Measurements from ENCODE around the gene AANAT. TPM values are rescaled to one million over a fixed set of nuclear protein-coding genes. Genes with fewer than 3 reads are reported as not detected.
A peak's percentile ranks its signal among the peaks of the same experiment; 100 is the strongest.

The AANAT gene
- total RNA-seq, 1 donor from 2014 or later = not detected

GRCh38 chr17:76485569-76485968 is 18.2 kb downstream of the AANAT start:
- DNase-seq (ENCODE audit: extremely low read depth, low read depth, low spot score) = no peak

DNA sequence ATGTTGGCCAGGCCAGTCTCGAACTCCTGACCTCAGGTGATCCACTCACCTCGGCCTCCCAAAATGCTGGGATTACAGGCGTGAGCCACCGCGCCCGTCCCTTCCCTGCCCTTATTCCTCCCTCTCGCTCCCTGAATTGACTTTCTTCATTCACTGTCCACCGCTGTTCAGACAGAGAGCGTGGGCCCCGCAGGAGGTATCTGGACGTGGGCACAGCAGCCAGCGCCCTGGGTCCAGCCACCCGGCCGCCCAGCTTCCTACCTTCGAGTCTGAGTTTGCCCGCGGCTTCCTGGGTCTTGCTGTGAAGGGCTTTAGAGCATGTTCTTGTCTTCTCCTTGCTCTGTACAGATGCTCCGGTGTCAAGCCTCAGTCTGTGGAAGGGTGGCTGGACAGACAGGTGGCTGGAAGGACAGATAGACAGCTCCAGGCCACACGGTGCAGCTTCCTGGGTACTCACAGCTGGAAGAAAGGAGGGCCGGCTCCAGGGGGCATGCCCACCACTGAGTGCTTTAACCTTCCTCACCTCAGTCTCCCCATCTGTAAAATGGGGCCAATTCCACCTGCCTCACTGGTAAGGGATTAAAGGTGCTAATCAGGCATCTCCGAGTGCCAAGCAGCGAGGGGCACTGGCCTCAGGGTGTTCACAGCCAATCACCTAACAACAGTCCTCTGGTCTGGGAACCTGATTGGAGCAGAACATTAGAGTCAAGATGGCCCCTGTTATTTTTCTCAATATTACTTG is 20.2 kb downstream of the AANAT start:
- DNase-seq (ENCODE audit: extremely low read depth, low read depth, low spot score) = no peak

- DNase-seq (ENCODE audit: extremely low read depth, low read depth, low spot score) = no peak
Measured at GRCh38 chr17:76490112-76490710, 22.8 kb downstream of the AANAT start.

GRCh38 chr17:76491271-76492122 is 24.1 kb downstream of the AANAT start:
- DNase-seq (ENCODE audit: extremely low read depth, low read depth, low spot score) = no peak

GRCh38 chr17:76492123-76492988 is 25.0 kb downstream of the AANAT start:
- no peak for DNase-seq (ENCODE audit: extremely low read depth, low read depth, low spot score)

DNA sequence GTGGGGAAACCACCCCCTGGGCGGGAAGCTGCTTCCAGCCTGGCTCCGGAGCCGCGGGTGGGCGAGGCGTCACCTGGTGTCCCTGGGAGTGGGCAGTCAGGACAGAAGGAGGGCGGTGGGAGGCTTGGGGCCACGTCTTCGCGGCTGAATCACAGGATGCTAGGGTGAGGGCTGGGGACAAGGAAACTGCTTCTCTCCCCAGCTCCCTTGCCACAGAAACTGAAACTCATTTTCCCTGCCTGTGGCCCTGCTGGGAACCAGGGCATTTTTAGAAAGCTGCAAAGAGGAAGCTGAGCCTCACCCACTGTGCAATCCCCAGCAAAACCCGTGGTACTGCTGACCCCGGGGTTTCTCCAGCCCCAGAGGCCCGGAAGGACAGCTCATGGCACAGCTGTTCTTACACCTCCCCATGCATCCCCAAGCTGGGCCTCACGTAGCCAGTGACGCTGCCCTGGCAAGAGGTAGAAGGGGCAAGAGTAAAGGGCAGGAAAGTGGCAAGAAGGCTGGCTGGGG is 25.6 kb downstream of the AANAT start:
- DNase-seq (ENCODE audit: extremely low read depth, low read depth, low spot score) = no peak

DNA sequence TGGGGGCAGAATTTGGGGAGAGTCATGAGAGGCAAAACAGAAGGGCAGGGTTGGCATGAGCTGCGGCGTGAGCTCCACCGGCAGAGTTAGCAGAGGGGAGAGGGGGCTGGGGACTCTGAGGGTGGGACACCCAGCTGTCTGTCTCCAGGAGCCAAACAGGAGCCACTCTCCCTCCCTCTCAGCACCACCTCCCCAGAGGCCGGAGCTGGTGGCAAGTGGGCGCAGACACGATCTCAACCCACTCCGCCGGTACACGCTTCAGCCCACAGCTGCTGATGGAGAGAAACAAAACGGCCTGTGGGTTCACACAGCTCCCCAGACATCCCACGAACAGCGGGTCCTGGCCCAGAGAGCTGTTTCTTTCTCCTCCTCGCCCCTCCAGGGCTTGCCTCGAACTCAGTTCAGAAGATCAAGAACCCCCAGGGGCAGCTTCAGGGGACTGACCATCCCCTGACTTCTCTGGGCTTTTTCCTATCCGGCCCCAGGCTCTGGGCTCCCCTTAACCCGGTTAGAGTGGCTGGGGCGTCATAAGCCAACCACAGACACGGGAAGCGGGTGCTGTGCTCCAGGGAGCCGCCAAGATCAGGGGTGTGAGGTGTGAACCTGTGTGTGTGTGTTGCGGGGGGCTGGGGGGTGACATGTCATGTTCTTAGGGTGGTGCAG is 26.2 kb downstream of the AANAT start:
- DNase-seq (ENCODE audit: extremely low read depth, low read depth, low spot score) = no peak

GRCh38 chr17:76495663-76496400 is 28.4 kb downstream of the AANAT start:
- DNase-seq (ENCODE audit: extremely low read depth, low read depth, low spot score) = no peak

GRCh38 chr17:76496464-76496863 is 29.1 kb downstream of the AANAT start:
- no peak for DNase-seq (ENCODE audit: extremely low read depth, low read depth, low spot score)

- DNase-seq (ENCODE audit: extremely low read depth, low read depth, low spot score) = no peak
Measured at GRCh38 chr17:76497699-76497978, 30.2 kb downstream of the AANAT start.

DNA sequence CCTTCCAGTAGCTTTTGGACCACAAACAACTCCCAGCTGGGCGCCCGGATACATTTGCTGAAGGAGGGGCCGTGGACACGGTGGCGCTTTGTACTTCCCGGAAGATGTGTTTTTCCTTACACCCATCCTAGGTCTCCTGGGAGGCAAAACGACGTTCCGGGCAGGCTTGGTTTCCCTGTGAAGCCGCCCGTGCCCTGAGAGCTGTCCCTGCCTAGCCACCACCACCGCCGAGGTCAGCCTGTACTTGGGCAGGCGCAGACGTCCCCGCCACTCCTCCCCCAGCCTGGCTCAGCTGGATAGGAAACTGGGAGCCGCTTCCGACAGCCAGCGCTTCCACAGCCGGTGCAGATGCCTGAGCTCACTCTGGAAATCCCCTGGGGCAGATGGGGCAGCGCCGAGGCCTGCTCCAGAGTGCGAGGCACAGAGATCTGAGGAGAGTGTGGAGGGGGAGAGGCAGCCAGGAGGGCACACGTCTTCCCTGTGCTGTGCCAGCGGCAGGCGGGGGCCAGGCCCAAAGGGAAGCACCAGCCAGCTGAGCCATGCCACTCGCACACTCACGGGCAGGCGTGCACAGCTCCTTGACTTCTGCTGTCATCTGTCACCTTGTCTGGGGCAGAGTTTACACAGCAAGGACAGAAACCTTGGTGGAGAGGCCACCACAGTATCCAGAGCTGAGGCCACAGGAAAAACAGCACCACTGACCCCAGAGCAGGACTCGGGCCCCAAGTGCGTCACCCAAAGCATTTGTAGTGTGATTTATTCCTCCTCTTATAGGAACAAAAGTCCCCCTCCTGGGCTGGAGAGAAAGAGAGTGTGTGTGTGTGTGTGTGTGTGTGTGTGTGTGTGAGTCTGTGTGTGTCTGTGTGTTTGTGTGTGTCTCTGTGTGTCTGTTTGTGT is 30.8 kb downstream of the AANAT start:
- peak; percentile 37 for DNase-seq (ENCODE audit: extremely low read depth, low read depth, low spot score)

DNA sequence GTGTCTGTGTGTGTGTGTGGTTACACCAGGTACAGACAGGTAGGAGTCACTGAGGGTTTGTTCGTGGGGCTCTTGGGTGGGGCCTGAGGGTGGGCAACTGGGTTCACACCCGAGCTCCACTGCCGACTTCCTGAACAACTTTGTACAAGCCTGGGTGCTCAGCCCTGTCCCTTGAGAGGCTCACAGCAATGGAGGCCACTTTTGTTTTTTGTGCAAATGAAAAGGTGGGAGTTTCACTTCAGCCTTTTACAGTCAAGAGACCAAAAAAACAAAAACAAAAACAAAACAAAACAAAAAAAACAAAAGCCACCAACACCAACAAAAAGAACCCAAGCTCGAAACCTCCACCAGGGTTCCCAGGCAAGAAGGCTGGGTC is 31.5 kb downstream of the AANAT start:
- no peak for DNase-seq (ENCODE audit: extremely low read depth, low read depth, low spot score)

GRCh38 chr17:76499267-76499667 is 31.9 kb downstream of the AANAT start:
- DNase-seq (ENCODE audit: extremely low read depth, low read depth, low spot score) = no peak

GRCh38 chr17:76500074-76500746 is 32.8 kb downstream of the AANAT start:
- no peak for DNase-seq (ENCODE audit: extremely low read depth, low read depth, low spot score)

GRCh38 chr17:76500747-76501017 is 33.3 kb downstream of the AANAT start:
- no peak for DNase-seq (ENCODE audit: extremely low read depth, low read depth, low spot score)

GRCh38 chr17:76501018-76501826 is 33.8 kb downstream of the AANAT start, which contains the start of gene RHBDF2:
RHBDF2 (minus strand) TSS chr17:76501423; CDS start chr17:76481524, 19,899 bp downstream.
- no peak for DNase-seq (ENCODE audit: extremely low read depth, low read depth, low spot score)

DNA sequence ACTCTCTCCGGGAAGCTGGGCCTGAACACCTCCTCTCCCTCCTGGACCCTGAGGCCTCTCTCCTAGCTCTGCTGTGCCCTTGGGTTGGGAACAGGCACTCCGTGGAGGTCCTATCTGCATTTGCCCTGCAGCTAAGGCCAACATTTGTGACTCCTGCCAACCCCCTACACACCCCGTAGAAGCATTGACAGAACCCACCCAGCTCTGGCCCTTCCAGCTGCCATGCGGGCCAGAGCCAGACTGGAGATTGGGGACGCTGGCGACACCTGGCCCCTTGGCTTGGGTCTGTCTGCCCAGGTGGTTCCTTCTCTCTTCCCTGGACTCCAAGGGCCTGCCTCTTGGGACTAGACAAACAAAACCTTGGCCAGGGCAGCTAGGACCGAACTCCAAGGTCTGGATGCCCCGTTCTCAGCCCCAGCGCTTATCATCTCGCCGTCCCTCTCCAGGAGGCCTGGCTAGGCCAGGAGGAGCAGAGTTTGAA is 34.5 kb downstream of the AANAT start:
- no peak for DNase-seq (ENCODE audit: extremely low read depth, low read depth, low spot score)

All from glomerular endothelial cell (primary cell).